Body of pancreas (tissue), 4 donors: Measurements from ENCODE around the gene RMRP.

ENCODE experiments used
- POLR2A ChIP-seq, 3 donors: fragments of 450-650 bp; IDR thresholded peaks; one replicate each; pipeline ENCODE4 v1.6.1; 2016; ENCODE audit warnings: antibody characterized with exemption in 3 of 3, mild to moderate bottlenecking in 2 of 3
- TF ChIP-seq, protein P1 (sequence below), 7 experiments: fragments of 450-650 bp in 4 of 7; fragments of 200-600 bp in 3 of 7; sonication (generic) in 3 of 7; IDR thresholded peaks; one replicate each; pipeline ENCODE4 v1.5.1; 2016 to 2019; ENCODE audit warnings: antibody characterized with exemption in 7 of 7

DNA sequence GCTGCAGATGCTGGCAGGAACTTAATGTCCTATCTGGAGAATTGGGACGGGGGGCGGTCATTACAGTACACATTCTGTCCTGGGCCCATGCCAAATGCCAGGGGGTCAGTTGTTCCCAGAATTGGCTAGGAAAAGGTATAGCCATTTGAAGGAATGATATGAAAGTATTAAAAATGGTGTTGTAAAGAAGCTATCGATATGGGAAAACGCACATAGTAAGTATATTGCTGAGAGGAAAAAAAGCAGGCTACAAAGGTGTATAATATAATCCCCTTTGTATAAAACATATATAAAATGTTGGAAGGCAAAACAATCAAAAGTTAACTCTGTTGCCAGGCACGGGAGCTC is 7.6 kb upstream of the RMRP start:
- TF ChIP-seq, protein P1, sequence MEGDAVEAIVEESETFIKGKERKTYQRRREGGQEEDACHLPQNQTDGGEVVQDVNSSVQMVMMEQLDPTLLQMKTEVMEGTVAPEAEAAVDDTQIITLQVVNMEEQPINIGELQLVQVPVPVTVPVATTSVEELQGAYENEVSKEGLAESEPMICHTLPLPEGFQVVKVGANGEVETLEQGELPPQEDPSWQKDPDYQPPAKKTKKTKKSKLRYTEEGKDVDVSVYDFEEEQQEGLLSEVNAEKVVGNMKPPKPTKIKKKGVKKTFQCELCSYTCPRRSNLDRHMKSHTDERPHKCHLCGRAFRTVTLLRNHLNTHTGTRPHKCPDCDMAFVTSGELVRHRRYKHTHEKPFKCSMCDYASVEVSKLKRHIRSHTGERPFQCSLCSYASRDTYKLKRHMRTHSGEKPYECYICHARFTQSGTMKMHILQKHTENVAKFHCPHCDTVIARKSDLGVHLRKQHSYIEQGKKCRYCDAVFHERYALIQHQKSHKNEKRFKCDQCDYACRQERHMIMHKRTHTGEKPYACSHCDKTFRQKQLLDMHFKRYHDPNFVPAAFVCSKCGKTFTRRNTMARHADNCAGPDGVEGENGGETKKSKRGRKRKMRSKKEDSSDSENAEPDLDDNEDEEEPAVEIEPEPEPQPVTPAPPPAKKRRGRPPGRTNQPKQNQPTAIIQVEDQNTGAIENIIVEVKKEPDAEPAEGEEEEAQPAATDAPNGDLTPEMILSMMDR (IDR thresholded peaks at IDR 0.05) = no peak
- no peak for TF ChIP-seq POLR2A (IDR thresholded peaks at IDR 0.05)
